ENCODE results near the gene TEN1.

GRCh38 chr17:75945211-75945610 lies 33.8 kb upstream of the TEN1 start:
- TF ChIP-seq, protein P1, sequence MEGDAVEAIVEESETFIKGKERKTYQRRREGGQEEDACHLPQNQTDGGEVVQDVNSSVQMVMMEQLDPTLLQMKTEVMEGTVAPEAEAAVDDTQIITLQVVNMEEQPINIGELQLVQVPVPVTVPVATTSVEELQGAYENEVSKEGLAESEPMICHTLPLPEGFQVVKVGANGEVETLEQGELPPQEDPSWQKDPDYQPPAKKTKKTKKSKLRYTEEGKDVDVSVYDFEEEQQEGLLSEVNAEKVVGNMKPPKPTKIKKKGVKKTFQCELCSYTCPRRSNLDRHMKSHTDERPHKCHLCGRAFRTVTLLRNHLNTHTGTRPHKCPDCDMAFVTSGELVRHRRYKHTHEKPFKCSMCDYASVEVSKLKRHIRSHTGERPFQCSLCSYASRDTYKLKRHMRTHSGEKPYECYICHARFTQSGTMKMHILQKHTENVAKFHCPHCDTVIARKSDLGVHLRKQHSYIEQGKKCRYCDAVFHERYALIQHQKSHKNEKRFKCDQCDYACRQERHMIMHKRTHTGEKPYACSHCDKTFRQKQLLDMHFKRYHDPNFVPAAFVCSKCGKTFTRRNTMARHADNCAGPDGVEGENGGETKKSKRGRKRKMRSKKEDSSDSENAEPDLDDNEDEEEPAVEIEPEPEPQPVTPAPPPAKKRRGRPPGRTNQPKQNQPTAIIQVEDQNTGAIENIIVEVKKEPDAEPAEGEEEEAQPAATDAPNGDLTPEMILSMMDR (IDR thresholded peaks at IDR 0.05; ENCODE audit: insufficient read depth, low read length, poor library complexity, severe bottlenecking) = no peak
- no peak for TF ChIP-seq EZH2phosphoT487 (conservative IDR thresholded peaks at IDR 0.05; ENCODE audit: low read length)

All from SU-DHL-6 (cell line).